ENCODE data around the gene ZNF436. TPM values are rescaled to one million over a fixed set of nuclear protein-coding genes. Genes with fewer than 3 reads are reported as not detected.

Gene ZNF436
- total RNA-seq, result 1 to 10 TPM; 8.7 to 8.8 TPM

- H3K9me3 Mint-ChIP-seq, result peaks cover 0 to 1% of the 10 kb centered on the region in 2 donors
- DNase-seq (peak; percentile 22 to 34), ATAC-seq (replicated peaks in 1 of 2) (no peak)
- peak within 1 kb of the TSS; percentile 98 for H3K27ac Mint-ChIP-seq
- H3K36me3 Mint-ChIP-seq (ENCODE audit: insufficient read depth in 2 of 2), result peaks cover 4 to 20% of the 10 kb centered on the region in 2 donors
- peak within 1 kb of the TSS; percentile 93 to 97 for H3K4me3 Mint-ChIP-seq
- no peaks in the 10 kb centered on the region for H3K27me3 Mint-ChIP-seq (ENCODE audit: low read depth)
- peaks cover 40% of the 10 kb centered on the region for H3K4me1 Mint-ChIP-seq (ENCODE audit: low read depth)
These were observed at the start of gene ZNF436 for GRCh38 chr1:23369335-23370013. Gene ZNF436 (minus strand): TSS chr1:23369836. CDS start chr1:23368005, 1,831 bp downstream.

GRCh38 chr1:23419180-23419579 lies 49.5 kb upstream of the ZNF436 start:
- Mint-ChIP-seq H3K4me3 (no peak overlapping the region), H3K36me3 (ENCODE audit: insufficient read depth in 2 of 2) (peaks cover 0 to 1% of the 10 kb centered on the region in 2 donors), H3K4me1 (ENCODE audit: low read depth) (peaks cover 20% of the 10 kb centered on the region), H3K27me3 (ENCODE audit: low read depth) (peaks cover 8% of the 10 kb centered on the region), H3K9me3 (no peaks in the 10 kb centered on the region), H3K27ac (no peak overlapping the region)
- ATAC-seq (replicated peaks in 1 of 2) (no peak), DNase-seq (no peak)

GRCh38 chr1:23417570-23417969 lies 47.9 kb upstream of the ZNF436 start:
- Mint-ChIP-seq H3K4me3 (no peak overlapping the region), H3K36me3 (ENCODE audit: insufficient read depth in 2 of 2) (no peaks in the 10 kb centered on the region), H3K9me3 (no peaks in the 10 kb centered on the region), H3K27ac (no peak overlapping the region), H3K4me1 (ENCODE audit: low read depth) (peaks cover 8% of the 10 kb centered on the region), H3K27me3 (ENCODE audit: low read depth) (no peaks in the 10 kb centered on the region)
- ATAC-seq (replicated peaks in 1 of 2) (no peak), DNase-seq (no peak)

- DNase-seq, result no peak
- Mint-ChIP-seq H3K9me3 (no peaks in the 10 kb centered on the region), H3K4me3 (no peak overlapping the region), H3K27me3 (ENCODE audit: low read depth) (no peaks in the 10 kb centered on the region), H3K27ac (no peak overlapping the region), H3K4me1 (ENCODE audit: low read depth) (peaks cover 2% of the 10 kb centered on the region), H3K36me3 (ENCODE audit: insufficient read depth in 2 of 2) (no peaks in the 10 kb centered on the region)
- ATAC-seq (replicated peaks in 1 of 2), result no peak
These were observed 47.3 kb upstream of the ZNF436 start for GRCh38 chr1:23416964-23417363.

GRCh38 chr1:23408797-23409290 lies 39.2 kb upstream of the ZNF436 start:
- H3K27me3 Mint-ChIP-seq (ENCODE audit: low read depth), result no peaks in the 10 kb centered on the region
- no peak overlapping the region for H3K4me3 Mint-ChIP-seq
- H3K36me3 Mint-ChIP-seq (ENCODE audit: insufficient read depth in 2 of 2), result no peaks in the 10 kb centered on the region
- DNase-seq (no peak), ATAC-seq (replicated peaks in 1 of 2) (no peak)
- H3K27ac Mint-ChIP-seq, result no peak overlapping the region
- no peaks in the 10 kb centered on the region for H3K9me3 Mint-ChIP-seq
- peaks cover 6% of the 10 kb centered on the region for H3K4me1 Mint-ChIP-seq (ENCODE audit: low read depth)

GRCh38 chr1:23407016-23407630 lies 37.5 kb upstream of the ZNF436 start:
- no peak for DNase-seq
- no peak overlapping the region for H3K4me3 Mint-ChIP-seq
- no peaks in the 10 kb centered on the region for H3K9me3 Mint-ChIP-seq
- peaks cover 14% of the 10 kb centered on the region for H3K4me1 Mint-ChIP-seq (ENCODE audit: low read depth)
- no peak overlapping the region for H3K27ac Mint-ChIP-seq
- H3K27me3 Mint-ChIP-seq (ENCODE audit: low read depth), result no peaks in the 10 kb centered on the region
- no peaks in the 10 kb centered on the region for H3K36me3 Mint-ChIP-seq (ENCODE audit: insufficient read depth in 2 of 2)
- ATAC-seq (replicated peaks in 1 of 2), result no peak

- Mint-ChIP-seq H3K4me3 (no peak overlapping the region), H3K9me3 (no peaks in the 10 kb centered on the region), H3K27ac (no peak overlapping the region), H3K36me3 (ENCODE audit: insufficient read depth in 2 of 2) (no peaks in the 10 kb centered on the region), H3K27me3 (ENCODE audit: low read depth) (no peaks in the 10 kb centered on the region), H3K4me1 (ENCODE audit: low read depth) (peaks cover 14% of the 10 kb centered on the region)
- ATAC-seq (replicated peaks in 1 of 2) (no peak), DNase-seq (no peak)
These were observed 36.3 kb upstream of the ZNF436 start for GRCh38 chr1:23405946-23406345.

GRCh38 chr1:23403735-23404486 lies 34.3 kb upstream of the ZNF436 start:
- Mint-ChIP-seq H3K27me3 (ENCODE audit: low read depth) (no peaks in the 10 kb centered on the region), H3K4me3 (peak overlapping the region; percentile 10 to 30), H3K27ac (no peak overlapping the region), H3K36me3 (ENCODE audit: insufficient read depth in 2 of 2) (no peaks in the 10 kb centered on the region), H3K9me3 (no peaks in the 10 kb centered on the region), H3K4me1 (ENCODE audit: low read depth) (peaks cover 14% of the 10 kb centered on the region)
- ATAC-seq (replicated peaks in 1 of 2), result peak; percentile 88 to 95
- DNase-seq, result peak; percentile 87 to 89

- no peaks in the 10 kb centered on the region for H3K27me3 Mint-ChIP-seq (ENCODE audit: low read depth)
- peaks cover 14% of the 10 kb centered on the region for H3K4me1 Mint-ChIP-seq (ENCODE audit: low read depth)
- no peaks in the 10 kb centered on the region for H3K9me3 Mint-ChIP-seq
- DNase-seq, result no peak
- no peak for ATAC-seq (replicated peaks in 1 of 2)
- H3K4me3 Mint-ChIP-seq, result no peak overlapping the region
- H3K27ac Mint-ChIP-seq, result no peak overlapping the region
- H3K36me3 Mint-ChIP-seq (ENCODE audit: insufficient read depth in 2 of 2), result no peaks in the 10 kb centered on the region
These were observed 33.7 kb upstream of the ZNF436 start for GRCh38 chr1:23403355-23403734.

GRCh38 chr1:23403038-23403336 lies 33.4 kb upstream of the ZNF436 start:
- Mint-ChIP-seq H3K4me3 (no peak overlapping the region), H3K27me3 (ENCODE audit: low read depth) (no peaks in the 10 kb centered on the region), H3K27ac (no peak overlapping the region), H3K9me3 (no peaks in the 10 kb centered on the region), H3K36me3 (ENCODE audit: insufficient read depth in 2 of 2) (no peaks in the 10 kb centered on the region), H3K4me1 (ENCODE audit: low read depth) (peaks cover 14% of the 10 kb centered on the region)
- no peak for DNase-seq
- no peak for ATAC-seq (replicated peaks in 1 of 2)

- H3K27ac Mint-ChIP-seq, result no peak overlapping the region
- DNase-seq, result no peak
These were observed 32.8 kb upstream of the ZNF436 start for GRCh38 chr1:23402286-23403037.

GRCh38 chr1:23401313-23401712 lies 31.7 kb upstream of the ZNF436 start:
- no peaks in the 10 kb centered on the region for H3K27me3 Mint-ChIP-seq (ENCODE audit: low read depth)
- ATAC-seq (replicated peaks in 1 of 2) (no peak), DNase-seq (no peak)
- no peaks in the 10 kb centered on the region for H3K36me3 Mint-ChIP-seq (ENCODE audit: insufficient read depth in 2 of 2)
- peaks cover 14% of the 10 kb centered on the region for H3K4me1 Mint-ChIP-seq (ENCODE audit: low read depth)
- no peak overlapping the region for H3K4me3 Mint-ChIP-seq
- H3K27ac Mint-ChIP-seq, result no peak overlapping the region
- H3K9me3 Mint-ChIP-seq, result no peaks in the 10 kb centered on the region

More at GRCh38 chr1:23402286-23403037, 32.8 kb upstream of the ZNF436 start:
- no peak for ATAC-seq (replicated peaks in 1 of 2)
- Mint-ChIP-seq H3K9me3 (no peaks in the 10 kb centered on the region), H3K36me3 (ENCODE audit: insufficient read depth in 2 of 2) (no peaks in the 10 kb centered on the region), H3K4me3 (no peak overlapping the region), H3K4me1 (ENCODE audit: low read depth) (peaks cover 14% of the 10 kb centered on the region), H3K27me3 (ENCODE audit: low read depth) (no peaks in the 10 kb centered on the region)
